ENCODE measurements around the gene RSPH1.

DNA sequence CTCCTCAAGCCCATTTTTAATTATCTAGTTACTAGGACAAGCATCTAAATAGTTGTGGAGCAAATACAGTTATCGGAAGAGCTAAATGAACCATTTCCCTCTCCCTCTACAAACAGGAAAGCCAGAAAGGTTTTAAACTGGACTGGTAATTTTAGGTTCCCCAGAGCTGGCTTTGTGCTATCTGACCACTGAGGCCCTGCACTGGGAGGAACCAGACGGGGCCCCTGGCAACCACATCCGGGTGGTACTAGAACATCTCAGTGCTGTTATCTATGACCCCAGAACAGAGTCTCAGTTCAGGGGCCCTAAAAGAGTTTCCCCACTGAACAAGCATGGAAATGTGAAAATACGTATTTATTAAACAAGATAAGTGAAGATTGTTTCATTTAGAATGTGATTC, 7.7 kb upstream of the RSPH1 start:
- TF ChIP-seq CTCF (IDR thresholded peaks at IDR 0.05) (no peak), POLR2A (IDR thresholded peaks at IDR 0.05) (no peak)
